ENCODE data around the gene BRD3.
A peak's percentile ranks its signal among the peaks of the same experiment; 100 is the strongest.

BRD3 gene

GRCh38 chr9:134066913-134067851 lies 644 bp downstream of the BRD3 start:
- peak; percentile 42 for DNase-seq (ENCODE audit: low read depth)

GRCh38 chr9:134066526-134066912 lies 1.3 kb downstream of the BRD3 start:
- DNase-seq (ENCODE audit: low read depth): no peak

- DNase-seq (ENCODE audit: low read depth): peak; percentile 33
These were observed 2.0 kb downstream of the BRD3 start for GRCh38 chr9:134065612-134066419.

GRCh38 chr9:134064711-134065110 lies 3.1 kb downstream of the BRD3 start:
- DNase-seq (ENCODE audit: low read depth): no peak

- DNase-seq (ENCODE audit: low read depth): no peak
These were observed 4.0 kb downstream of the BRD3 start for GRCh38 chr9:134063571-134064450.

- no peak for DNase-seq (ENCODE audit: low read depth)
These were observed 4.7 kb downstream of the BRD3 start for GRCh38 chr9:134063088-134063570.

GRCh38 chr9:134062461-134063087 lies 5.3 kb downstream of the BRD3 start:
- no peak for DNase-seq (ENCODE audit: low read depth)

- no peak for DNase-seq (ENCODE audit: low read depth)
These were observed 6.0 kb downstream of the BRD3 start for GRCh38 chr9:134061688-134062371.

- no peak for DNase-seq (ENCODE audit: low read depth)
These were observed 6.7 kb downstream of the BRD3 start for GRCh38 chr9:134061019-134061687.

- DNase-seq (ENCODE audit: low read depth): no peak
These were observed 7.3 kb downstream of the BRD3 start for GRCh38 chr9:134060546-134060945.

GRCh38 chr9:134059661-134060395 lies 8.0 kb downstream of the BRD3 start:
- no peak for DNase-seq (ENCODE audit: low read depth)

GRCh38 chr9:134059188-134059641 lies 8.6 kb downstream of the BRD3 start:
- no peak for DNase-seq (ENCODE audit: low read depth)

- no peak for DNase-seq (ENCODE audit: low read depth)
These were observed 9.1 kb downstream of the BRD3 start for GRCh38 chr9:134058716-134059115.

- DNase-seq (ENCODE audit: low read depth): no peak
These were observed 9.8 kb downstream of the BRD3 start for GRCh38 chr9:134057751-134058701.

- DNase-seq (ENCODE audit: low read depth): no peak
These were observed 10.5 kb downstream of the BRD3 start for GRCh38 chr9:134057307-134057657.

- DNase-seq (ENCODE audit: low read depth): no peak
These were observed 11.1 kb downstream of the BRD3 start for GRCh38 chr9:134056483-134057306.

- no peak for DNase-seq (ENCODE audit: low read depth)
These were observed 11.8 kb downstream of the BRD3 start for GRCh38 chr9:134055981-134056461.

All from T-helper 22 cell (primary cell).